ENCODE measurements around the gene ANKRD22.

- no peak for TF ChIP-seq YY1 (IDR thresholded peaks at IDR 0.05; ENCODE audit: low read depth)
- no peak for TF ChIP-seq EP300 (IDR thresholded peaks at IDR 0.05; ENCODE audit: borderline replicate concordance)
- TF ChIP-seq MAX (IDR thresholded peaks at IDR 0.05): no peak
These were observed 59.7 kb downstream of the ANKRD22 start for GRCh38 chr10:88791924-88792323.
